HK-2 (cell line): ENCODE results near the gene TINAG.

Experiments used
- DNase-seq: peaks from one replicate; pipeline ENCODE4 v3.0.0-alpha.2; 2018; ENCODE audit not compliant: unreplicated experiment

The TINAG gene

GRCh38 chr6:54308289-54308985 is at the start of gene TINAG:
TINAG (plus strand) TSS chr6:54308441; CDS start chr6:54308551, 110 bp downstream.
- DNase-seq = no peak

- DNase-seq = no peak
These were observed 48.2 kb upstream of the TINAG start for GRCh38 chr6:54260025-54260424.

- DNase-seq = no peak
These were observed 45.7 kb upstream of the TINAG start for GRCh38 chr6:54262499-54262898.

- DNase-seq = no peak
These were observed 45.3 kb upstream of the TINAG start for GRCh38 chr6:54262971-54263370.

GRCh38 chr6:54264581-54265272 is 43.5 kb upstream of the TINAG start:
- DNase-seq = no peak

- DNase-seq = no peak
These were observed 41.8 kb upstream of the TINAG start for GRCh38 chr6:54266400-54266923.

GRCh38 chr6:54267798-54268197 is 40.4 kb upstream of the TINAG start:
- DNase-seq = no peak

GRCh38 chr6:54273214-54273820 is 34.9 kb upstream of the TINAG start:
- DNase-seq = no peak

GRCh38 chr6:54274383-54274782 is 33.9 kb upstream of the TINAG start:
- DNase-seq = no peak

- no peak for DNase-seq
These were observed 26.1 kb upstream of the TINAG start for GRCh38 chr6:54282186-54282585.

- DNase-seq = peak; percentile 58
These were observed 23.9 kb upstream of the TINAG start for GRCh38 chr6:54284161-54284860.

GRCh38 chr6:54285595-54285994 is 22.6 kb upstream of the TINAG start:
- DNase-seq = no peak

GRCh38 chr6:54286141-54286540 is 22.1 kb upstream of the TINAG start:
- no peak for DNase-seq

GRCh38 chr6:54288474-54288873 is 19.8 kb upstream of the TINAG start:
- DNase-seq = no peak

GRCh38 chr6:54289426-54289825 is 18.8 kb upstream of the TINAG start:
- no peak for DNase-seq

GRCh38 chr6:54291146-54291545 is 17.1 kb upstream of the TINAG start:
- peak; percentile 45 for DNase-seq

GRCh38 chr6:54291738-54292137 is 16.5 kb upstream of the TINAG start:
- DNase-seq = no peak

- DNase-seq = no peak
These were observed 13.2 kb upstream of the TINAG start for GRCh38 chr6:54294965-54295532.

- DNase-seq = no peak
These were observed 8.5 kb upstream of the TINAG start for GRCh38 chr6:54299542-54300269.

GRCh38 chr6:54301770-54302169 is 6.5 kb upstream of the TINAG start:
- DNase-seq = no peak

- DNase-seq = peak; percentile 43
These were observed 766 bp upstream of the TINAG start for GRCh38 chr6:54307439-54307910.
